ENCODE results near the gene GOSR1. TPM values are rescaled to one million over a fixed set of nuclear protein-coding genes. Genes with fewer than 3 reads are reported as not detected.
"Not testable (repeated sequence)": the region's sequence is repeated elsewhere in the genome, so short reads cannot be mapped to it uniquely, and the experiment has no call there.

The GOSR1 gene
- polyA plus RNA-seq (2013): 18.3 TPM

DNA sequence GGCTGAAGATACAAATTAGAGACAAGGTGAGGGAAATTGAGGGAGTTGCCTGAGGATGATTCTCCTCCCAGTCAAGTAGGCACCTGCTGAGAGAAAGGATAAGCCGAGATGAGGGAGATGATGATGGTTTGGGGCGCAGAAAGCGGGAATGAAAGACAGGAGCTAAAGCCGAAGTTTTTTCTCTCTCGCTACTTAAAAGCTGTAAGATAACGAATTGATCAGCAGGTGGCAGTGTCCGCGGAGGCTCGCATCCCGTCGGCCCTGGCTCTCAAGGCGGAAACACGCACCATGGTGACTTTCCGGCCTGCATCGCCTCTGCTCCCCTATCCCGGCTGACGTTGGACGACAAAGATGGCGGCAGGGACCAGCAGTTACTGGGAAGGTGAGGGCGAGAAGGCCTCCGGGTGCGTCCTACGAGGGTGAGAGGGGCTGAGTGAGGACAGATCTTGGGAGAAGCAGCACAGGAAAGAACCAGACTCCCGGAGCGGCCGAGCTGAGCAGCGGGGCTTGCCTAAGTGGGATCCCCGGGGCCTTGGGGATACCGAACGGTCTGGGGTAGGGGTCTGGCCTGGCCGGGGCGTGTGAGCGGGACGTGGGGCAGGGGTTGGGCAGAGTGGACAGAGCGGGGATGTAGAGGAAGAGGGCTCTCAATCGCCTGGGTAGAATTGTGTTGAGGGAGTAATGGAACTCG is at the start of gene GOSR1:
TSS of gene GOSR1 (plus strand) at position 326 of the 691 bp plus-strand sequence. CDS start at position 352, 26 bp downstream.
- WGBS (ENCODE audit: insufficient coverage): 0% methylated on average over 37 of the region's 37 CpGs
- Histone ChIP-seq H3K36me3 (ENCODE audit: control insufficient read depth in 4 of 4, insufficient read depth in 4 of 4, low read length in 3 of 4) (peaks cover 8 to 19% (median 13%) of the 10 kb centered on the region in 4 experiments), H3K9me3 (ENCODE audit: control extremely low read depth in 1 of 5, control insufficient read depth in 4 of 5, insufficient read depth in 2 of 5, low read depth in 1 of 5, low read length in 4 of 5) (no peaks in the 10 kb centered on the region), H3K4me3 (ENCODE audit: control insufficient read depth in 1 of 7, extremely low read depth in 1 of 7, insufficient read depth in 4 of 7, low read depth in 2 of 7, low read length in 6 of 7) (peak within 1 kb of the TSS; percentile 95 to 99 (median 99)), H3K4me1 (ENCODE audit: control extremely low read depth in 1 of 4, control insufficient read depth in 4 of 4, insufficient read depth in 4 of 4, low read length in 3 of 4) (peaks cover 4 to 19% (median 10%) of the 10 kb centered on the region in 4 experiments), H3K27ac (ENCODE audit: insufficient read depth in 1 of 2, low read depth in 1 of 2, low read length in 2 of 2, poor library complexity in 1 of 2, severe bottlenecking in 2 of 2) (peak within 1 kb of the TSS; percentile 100), H3K27me3 (replicated peaks in 2 of 5; ENCODE audit: control insufficient read depth in 4 of 5, insufficient read depth in 5 of 5, low read length in 4 of 5) (peaks cover 0 to 9% (median 0%) of the 10 kb centered on the region in 5 experiments)
- POLR2A ChIA-PET: interaction anchor here (0.5 kb wide), 1 partner anchor 186 kb away, joined by 3 read pairs; no protein-coding TSS in a partner anchor
- CTCF ChIA-PET: interaction anchor here (0.8 to 2.4 kb wide), 11 partner anchors 10 to 351 kb away, joined by 3 to 7 read pairs (median 3); no protein-coding TSS in a partner anchor
- DNase-seq: peak; percentile 94 to 95 (median 95)

DNA sequence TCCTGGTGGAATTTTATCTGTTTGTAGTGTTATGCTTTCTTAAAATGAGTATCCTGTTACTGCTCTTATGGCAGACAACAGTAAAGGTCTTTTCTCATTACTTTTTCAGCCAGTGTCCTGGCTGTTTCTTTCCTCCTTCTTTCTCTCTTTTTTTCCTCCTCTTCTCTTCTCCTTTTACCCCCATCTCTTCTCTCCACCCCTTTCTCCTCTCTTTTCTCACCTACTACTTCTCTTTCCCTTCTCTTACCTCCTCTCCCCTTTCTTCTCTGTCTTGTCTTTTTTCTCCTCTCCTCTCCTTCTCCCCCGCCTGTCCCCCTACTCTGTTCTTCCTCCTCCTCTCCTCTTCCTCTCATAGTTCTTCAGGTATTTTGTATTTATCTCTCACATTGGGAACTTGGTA is 49.6 kb upstream of the GOSR1 start:
- Histone ChIP-seq H3K9me3 (ENCODE audit: control extremely low read depth in 1 of 5, control insufficient read depth in 4 of 5, insufficient read depth in 2 of 5, low read depth in 1 of 5, low read length in 4 of 5) (no peaks in the 10 kb centered on the region), H3K27me3 (replicated peaks in 2 of 5; ENCODE audit: control insufficient read depth in 4 of 5, insufficient read depth in 5 of 5, low read length in 4 of 5) (no peaks in the 10 kb centered on the region), H3K4me1 (ENCODE audit: control extremely low read depth in 1 of 4, control insufficient read depth in 4 of 4, insufficient read depth in 4 of 4, low read length in 3 of 4) (no peaks in the 10 kb centered on the region), H3K27ac (ENCODE audit: insufficient read depth in 1 of 2, low read depth in 1 of 2, low read length in 2 of 2, poor library complexity in 1 of 2, severe bottlenecking in 2 of 2) (no peak overlapping the region), H3K4me3 (ENCODE audit: control insufficient read depth in 1 of 7, extremely low read depth in 1 of 7, insufficient read depth in 4 of 7, low read depth in 2 of 7, low read length in 6 of 7) (no peak overlapping the region), H3K36me3 (ENCODE audit: control insufficient read depth in 4 of 4, insufficient read depth in 4 of 4, low read length in 3 of 4) (peaks cover 7 to 24% (median 13%) of the 10 kb centered on the region in 4 experiments)
- ChIA-PET POLR2A (no interaction called here), CTCF (no interaction called here)
- no CpG with 5 or more reads among the region's 1 CpG for WGBS (ENCODE audit: insufficient coverage)
- DNase-seq: no peak

DNA sequence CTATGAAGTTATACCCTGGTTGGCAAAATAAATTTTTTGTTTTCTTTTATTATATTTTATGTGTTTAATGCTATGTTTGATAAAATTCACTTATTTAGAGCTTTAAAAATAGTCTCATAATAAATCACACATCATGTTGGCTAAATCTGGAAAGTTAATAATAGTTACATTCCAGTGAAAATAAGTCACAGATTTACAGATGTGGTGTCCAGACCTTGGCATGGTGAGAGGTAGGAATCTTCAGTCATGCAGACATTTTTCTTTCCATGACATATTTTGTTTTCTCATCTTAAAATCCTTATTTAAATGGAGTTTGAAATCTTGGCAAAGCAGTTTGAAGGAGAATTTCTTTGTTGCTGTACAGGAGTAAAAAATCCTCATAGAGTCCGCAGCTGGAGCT is 48.1 kb upstream of the GOSR1 start:
- POLR2A ChIA-PET: interaction anchor here (0.6 kb wide), 1 partner anchor 520 kb away, joined by 3 read pairs; no protein-coding TSS in a partner anchor
- 100% methylated on average over 1 of the region's 1 CpG for WGBS (ENCODE audit: insufficient coverage)
- peaks cover 6 to 24% (median 9%) of the 10 kb centered on the region in 4 experiments for H3K36me3 ChIP-seq (ENCODE audit: control insufficient read depth in 4 of 4, insufficient read depth in 4 of 4, low read length in 3 of 4)

DNA sequence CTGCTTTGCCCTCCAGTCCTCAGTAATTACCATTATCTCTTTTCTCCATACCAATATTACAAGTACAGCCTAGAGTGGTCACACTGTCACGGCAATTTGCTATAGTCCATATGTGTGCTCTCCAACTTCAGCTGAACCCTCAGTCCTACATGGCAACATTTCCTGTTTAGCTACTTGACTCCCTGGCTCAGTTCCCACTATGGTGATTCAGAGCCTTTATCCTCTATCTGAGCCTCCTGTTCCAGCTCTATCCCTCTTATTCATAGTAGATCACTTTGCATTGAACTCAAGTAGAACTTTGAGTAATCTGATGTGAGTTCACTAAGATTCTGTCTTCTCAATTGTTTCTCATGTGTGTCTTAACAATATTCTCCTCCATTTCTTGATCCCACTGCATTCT is 43.7 kb upstream of the GOSR1 start:
- Histone ChIP-seq H3K4me3 (ENCODE audit: control insufficient read depth in 1 of 7, extremely low read depth in 1 of 7, insufficient read depth in 4 of 7, low read depth in 2 of 7, low read length in 6 of 7) (no peak overlapping the region), H3K27ac (ENCODE audit: insufficient read depth in 1 of 2, low read depth in 1 of 2, low read length in 2 of 2, poor library complexity in 1 of 2, severe bottlenecking in 2 of 2) (no peak overlapping the region), H3K36me3 (ENCODE audit: control insufficient read depth in 4 of 4, insufficient read depth in 4 of 4, low read length in 3 of 4) (peaks cover 0 to 23% (median 10%) of the 10 kb centered on the region in 4 experiments), H3K27me3 (replicated peaks in 2 of 5; ENCODE audit: control insufficient read depth in 4 of 5, insufficient read depth in 5 of 5, low read length in 4 of 5) (no peaks in the 10 kb centered on the region), H3K9me3 (ENCODE audit: control extremely low read depth in 1 of 5, control insufficient read depth in 4 of 5, insufficient read depth in 2 of 5, low read depth in 1 of 5, low read length in 4 of 5) (no peaks in the 10 kb centered on the region), H3K4me1 (ENCODE audit: control extremely low read depth in 1 of 4, control insufficient read depth in 4 of 4, insufficient read depth in 4 of 4, low read length in 3 of 4) (no peaks in the 10 kb centered on the region)
- WGBS (ENCODE audit: insufficient coverage): 38% methylated on average over 1 of the region's 1 CpG
- DNase-seq: peak in 2 of 3 donors; percentile 46 to 48
- ChIA-PET POLR2A (no interaction called here), CTCF (no interaction called here)

More for the DNA sequence above, 48.1 kb upstream of the GOSR1 start:
- Histone ChIP-seq H3K9me3 (ENCODE audit: control extremely low read depth in 1 of 5, control insufficient read depth in 4 of 5, insufficient read depth in 2 of 5, low read depth in 1 of 5, low read length in 4 of 5) (no peaks in the 10 kb centered on the region), H3K27me3 (replicated peaks in 2 of 5; ENCODE audit: control insufficient read depth in 4 of 5, insufficient read depth in 5 of 5, low read length in 4 of 5) (no peaks in the 10 kb centered on the region), H3K27ac (ENCODE audit: insufficient read depth in 1 of 2, low read depth in 1 of 2, low read length in 2 of 2, poor library complexity in 1 of 2, severe bottlenecking in 2 of 2) (no peak overlapping the region), H3K4me1 (ENCODE audit: control extremely low read depth in 1 of 4, control insufficient read depth in 4 of 4, insufficient read depth in 4 of 4, low read length in 3 of 4) (no peaks in the 10 kb centered on the region), H3K4me3 (ENCODE audit: control insufficient read depth in 1 of 7, extremely low read depth in 1 of 7, insufficient read depth in 4 of 7, low read depth in 2 of 7, low read length in 6 of 7) (no peak overlapping the region)
- no peak for DNase-seq
- CTCF ChIA-PET: no interaction called here

DNA sequence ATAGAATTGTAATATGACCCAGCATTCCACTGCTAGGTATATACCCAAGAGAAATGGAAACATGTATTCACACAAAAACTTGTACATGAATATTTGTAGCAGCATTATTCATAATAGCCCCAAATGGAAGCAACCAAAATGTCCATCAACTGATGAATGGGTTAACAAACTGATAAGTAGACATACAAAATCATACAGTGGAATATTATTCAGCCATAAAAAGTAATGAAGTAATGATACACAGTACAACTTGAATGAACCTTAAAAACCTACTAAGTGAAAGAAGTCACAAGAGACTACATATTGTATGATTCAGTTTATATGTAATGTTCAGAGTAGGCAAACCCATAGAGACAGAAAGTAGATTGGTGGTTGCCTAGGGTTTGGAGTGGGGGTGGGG is 40.5 kb upstream of the GOSR1 start:
- no peaks in the 10 kb centered on the region for H3K9me3 ChIP-seq (ENCODE audit: control extremely low read depth in 1 of 5, control insufficient read depth in 4 of 5, insufficient read depth in 2 of 5, low read depth in 1 of 5, low read length in 4 of 5)
- H3K4me3 ChIP-seq (ENCODE audit: control insufficient read depth in 1 of 7, extremely low read depth in 1 of 7, insufficient read depth in 4 of 7, low read depth in 2 of 7, low read length in 6 of 7): no peak overlapping the region
- POLR2A ChIA-PET: no interaction called here
- no peaks in the 10 kb centered on the region for H3K4me1 ChIP-seq (ENCODE audit: control extremely low read depth in 1 of 4, control insufficient read depth in 4 of 4, insufficient read depth in 4 of 4, low read length in 3 of 4)
- no peaks in the 10 kb centered on the region for H3K27me3 ChIP-seq (replicated peaks in 2 of 5; ENCODE audit: control insufficient read depth in 4 of 5, insufficient read depth in 5 of 5, low read length in 4 of 5)
- peaks cover 0 to 18% (median 8%) of the 10 kb centered on the region in 4 experiments for H3K36me3 ChIP-seq (ENCODE audit: control insufficient read depth in 4 of 4, insufficient read depth in 4 of 4, low read length in 3 of 4)
- DNase-seq: no peak
- H3K27ac ChIP-seq (ENCODE audit: insufficient read depth in 1 of 2, low read depth in 1 of 2, low read length in 2 of 2, poor library complexity in 1 of 2, severe bottlenecking in 2 of 2): no peak overlapping the region
- CTCF ChIA-PET: no interaction called here

DNA sequence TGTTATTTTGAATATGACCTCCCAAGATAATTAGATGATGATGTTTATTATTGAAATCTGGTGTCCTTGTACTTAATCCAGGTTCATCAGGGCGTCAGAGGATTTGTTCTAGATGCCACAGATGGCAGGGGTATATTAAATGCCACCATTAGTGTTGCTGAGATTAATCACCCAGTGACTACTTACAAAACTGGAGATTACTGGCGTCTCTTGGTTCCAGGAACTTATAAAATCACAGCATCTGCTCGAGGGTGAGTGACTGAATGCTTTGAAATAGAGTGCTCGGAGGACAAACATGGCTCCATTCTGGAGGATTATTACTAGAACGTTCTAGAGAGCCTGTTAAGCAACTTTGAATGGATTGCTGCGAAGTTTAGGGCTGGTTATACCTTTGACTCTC is 33.5 kb upstream of the GOSR1 start:
- no peak for DNase-seq
- no peaks in the 10 kb centered on the region for H3K27me3 ChIP-seq (replicated peaks in 2 of 5; ENCODE audit: control insufficient read depth in 4 of 5, insufficient read depth in 5 of 5, low read length in 4 of 5)
- H3K4me1 ChIP-seq (ENCODE audit: control extremely low read depth in 1 of 4, control insufficient read depth in 4 of 4, insufficient read depth in 4 of 4, low read length in 3 of 4): no peaks in the 10 kb centered on the region
- 94% methylated on average over 5 of the region's 6 CpGs for WGBS (ENCODE audit: insufficient coverage)
- peaks cover 0 to 9% (median 5%) of the 10 kb centered on the region in 4 experiments for H3K36me3 ChIP-seq (ENCODE audit: control insufficient read depth in 4 of 4, insufficient read depth in 4 of 4, low read length in 3 of 4)
- H3K4me3 ChIP-seq (ENCODE audit: control insufficient read depth in 1 of 7, extremely low read depth in 1 of 7, insufficient read depth in 4 of 7, low read depth in 2 of 7, low read length in 6 of 7): no peak overlapping the region
- H3K27ac ChIP-seq (ENCODE audit: insufficient read depth in 1 of 2, low read depth in 1 of 2, low read length in 2 of 2, poor library complexity in 1 of 2, severe bottlenecking in 2 of 2): no peak overlapping the region
- H3K9me3 ChIP-seq (ENCODE audit: control extremely low read depth in 1 of 5, control insufficient read depth in 4 of 5, insufficient read depth in 2 of 5, low read depth in 1 of 5, low read length in 4 of 5): no peaks in the 10 kb centered on the region
- ChIA-PET POLR2A (interaction anchor here (0.6 kb wide), 1 partner anchor 313 kb away, joined by 4 read pairs; no protein-coding TSS in a partner anchor), CTCF (no interaction called here)

DNA sequence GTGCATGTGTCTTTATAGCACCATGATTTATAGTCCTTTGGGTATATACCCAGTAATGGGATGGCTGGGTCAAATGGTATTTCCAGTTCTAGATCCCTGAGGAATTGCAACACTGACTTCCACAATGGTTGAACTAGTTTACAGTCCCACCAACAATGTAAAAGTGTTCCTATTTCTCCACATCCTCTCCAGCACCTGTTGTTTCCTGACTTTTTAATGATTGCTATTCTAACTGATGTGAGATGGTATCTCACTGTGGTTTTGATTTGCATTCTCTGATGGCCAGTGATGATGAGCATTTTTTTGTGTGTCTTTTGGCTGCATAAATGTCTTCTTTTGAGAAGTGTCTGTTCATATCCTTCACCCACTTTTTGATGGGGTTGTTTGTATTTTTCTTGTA is 30.6 kb upstream of the GOSR1 start:
- H3K9me3 ChIP-seq (ENCODE audit: control extremely low read depth in 1 of 5, control insufficient read depth in 4 of 5, insufficient read depth in 2 of 5, low read depth in 1 of 5, low read length in 4 of 5); H3K4me1 ChIP-seq (ENCODE audit: control extremely low read depth in 1 of 4, control insufficient read depth in 4 of 4, insufficient read depth in 4 of 4, low read length in 3 of 4); POLR2A ChIA-PET; H3K27me3 ChIP-seq (replicated peaks in 2 of 5; ENCODE audit: control insufficient read depth in 4 of 5, insufficient read depth in 5 of 5, low read length in 4 of 5); DNase-seq; H3K4me3 ChIP-seq (ENCODE audit: control insufficient read depth in 1 of 7, extremely low read depth in 1 of 7, insufficient read depth in 4 of 7, low read depth in 2 of 7, low read length in 6 of 7); H3K27ac ChIP-seq (ENCODE audit: insufficient read depth in 1 of 2, low read depth in 1 of 2, low read length in 2 of 2, poor library complexity in 1 of 2, severe bottlenecking in 2 of 2); CTCF ChIA-PET: not testable (repeated sequence)
- H3K36me3 ChIP-seq (ENCODE audit: control insufficient read depth in 4 of 4, insufficient read depth in 4 of 4, low read length in 3 of 4): peaks cover 2 to 17% (median 7%) of the 10 kb centered on the region in 4 experiments
